ENCODE measurements around the gene FAM124A.

Gene FAM124A

GRCh38 chr13:51267622-51268021 is 45.4 kb downstream of the FAM124A start:
- Histone ChIP-seq H3K4me1 (ENCODE audit: control insufficient read depth, insufficient read depth, low read depth, low read length) (peaks cover 21% of the 10 kb centered on the region), H3K4me2 (ENCODE audit: low read length, poor library complexity, severe bottlenecking) (no peak overlapping the region), H4K91ac (ENCODE audit: low read length) (no peak overlapping the region), H4K8ac (ENCODE audit: low read length) (no peak overlapping the region), H3K18ac (ENCODE audit: low read depth in 1 of 2, low read length in 2 of 2) (no peak overlapping the region), H3K14ac (ENCODE audit: low read length in 2 of 2) (no peak overlapping the region), H3K27ac (ENCODE audit: low read length, poor library complexity, severe bottlenecking) (no peak overlapping the region), H3K36me3 (ENCODE audit: control insufficient read depth in 1 of 2, insufficient read depth in 2 of 2, low read depth in 1 of 2, low read length in 2 of 2) (peaks cover 0 to 5% of the 10 kb centered on the region in 2 experiments), H3K27me3 (ENCODE audit: control insufficient read depth in 1 of 2, insufficient read depth in 1 of 2, low read length in 2 of 2) (no peaks in the 10 kb centered on the region), H3K23ac (ENCODE audit: low read length in 2 of 2) (no peak overlapping the region), H3K4me3 (ENCODE audit: insufficient read depth in 1 of 2, low read depth in 1 of 2, low read length in 2 of 2) (no peak overlapping the region), H3K4ac (ENCODE audit: low read depth in 1 of 2, low read length in 2 of 2) (no peak overlapping the region), H2BK15ac (ENCODE audit: low read depth, poor library complexity, severe bottlenecking) (no peak overlapping the region), H3K79me1 (replicated peaks; ENCODE audit: low read length, poor library complexity, severe bottlenecking) (no peaks in the 10 kb centered on the region), H3K9me3 (ENCODE audit: control insufficient read depth, low read length) (no peaks in the 10 kb centered on the region), H2BK12ac (ENCODE audit: low read length in 2 of 2) (no peak overlapping the region), H2BK120ac (ENCODE audit: low read depth, low read length) (no peak overlapping the region), H2AFZ (ENCODE audit: low read depth, low read length) (no peak overlapping the region), H3K9ac (ENCODE audit: low read length) (no peak overlapping the region), H2AK5ac (ENCODE audit: low read length, severe bottlenecking) (no peak overlapping the region), H2BK5ac (ENCODE audit: low read depth, low read length, poor library complexity, severe bottlenecking) (no peak overlapping the region)
- 87% methylated on average over 6 of the region's 6 CpGs for WGBS
- peak; percentile 9 for DNase-seq

- no peak overlapping the region for H3K4ac ChIP-seq (ENCODE audit: low read depth in 1 of 2, low read length in 2 of 2)
- peak overlapping the region; percentile 29 for H3K4me2 ChIP-seq (ENCODE audit: low read length, poor library complexity, severe bottlenecking)
- H2AK5ac ChIP-seq (ENCODE audit: low read length, severe bottlenecking), result no peak overlapping the region
- no peak overlapping the region for H2BK15ac ChIP-seq (ENCODE audit: low read depth, poor library complexity, severe bottlenecking)
- no peak overlapping the region for H4K8ac ChIP-seq (ENCODE audit: low read length)
- no peak overlapping the region for H3K23ac ChIP-seq (ENCODE audit: low read length in 2 of 2)
- H4K91ac ChIP-seq (ENCODE audit: low read length), result no peak overlapping the region
- H3K9me3 ChIP-seq (ENCODE audit: control insufficient read depth, low read length), result no peaks in the 10 kb centered on the region
- no peak overlapping the region for H2AFZ ChIP-seq (ENCODE audit: low read depth, low read length)
- no peaks in the 10 kb centered on the region for H3K27me3 ChIP-seq (ENCODE audit: control insufficient read depth in 1 of 2, insufficient read depth in 1 of 2, low read length in 2 of 2)
- H3K4me3 ChIP-seq (ENCODE audit: insufficient read depth in 1 of 2, low read depth in 1 of 2, low read length in 2 of 2), result no peak overlapping the region
- no peaks in the 10 kb centered on the region for H3K79me1 ChIP-seq (replicated peaks; ENCODE audit: low read length, poor library complexity, severe bottlenecking)
- H3K36me3 ChIP-seq (ENCODE audit: control insufficient read depth in 1 of 2, insufficient read depth in 2 of 2, low read depth in 1 of 2, low read length in 2 of 2), result peaks cover 0 to 5% of the 10 kb centered on the region in 2 experiments
- peak overlapping the region; percentile 14 for H3K9ac ChIP-seq (ENCODE audit: low read length)
- no peak overlapping the region for H2BK12ac ChIP-seq (ENCODE audit: low read length in 2 of 2)
- no peak overlapping the region for H2BK5ac ChIP-seq (ENCODE audit: low read depth, low read length, poor library complexity, severe bottlenecking)
- no peak overlapping the region for H3K14ac ChIP-seq (ENCODE audit: low read length in 2 of 2)
- peaks cover 13% of the 10 kb centered on the region for H3K4me1 ChIP-seq (ENCODE audit: control insufficient read depth, insufficient read depth, low read depth, low read length)
- no peak overlapping the region for H3K18ac ChIP-seq (ENCODE audit: low read depth in 1 of 2, low read length in 2 of 2)
- no peak overlapping the region for H2BK120ac ChIP-seq (ENCODE audit: low read depth, low read length)
- peak overlapping the region; percentile 79 for H3K27ac ChIP-seq (ENCODE audit: low read length, poor library complexity, severe bottlenecking)
- DNase-seq, result peak; percentile 53
Measured at GRCh38 chr13:51269039-51269438, 46.8 kb downstream of the FAM124A start.

GRCh38 chr13:51270623-51271415 is 48.6 kb downstream of the FAM124A start:
- H2AFZ ChIP-seq (ENCODE audit: low read depth, low read length), result no peak overlapping the region
- H3K23ac ChIP-seq (ENCODE audit: low read length in 2 of 2), result no peak overlapping the region
- H2BK15ac ChIP-seq (ENCODE audit: low read depth, poor library complexity, severe bottlenecking), result no peak overlapping the region
- no peak overlapping the region for H4K8ac ChIP-seq (ENCODE audit: low read length)
- H3K4me3 ChIP-seq (ENCODE audit: insufficient read depth in 1 of 2, low read depth in 1 of 2, low read length in 2 of 2), result no peak overlapping the region
- H3K4me1 ChIP-seq (ENCODE audit: control insufficient read depth, insufficient read depth, low read depth, low read length), result peaks cover 12% of the 10 kb centered on the region
- no peak overlapping the region for H2BK120ac ChIP-seq (ENCODE audit: low read depth, low read length)
- no peaks in the 10 kb centered on the region for H3K79me1 ChIP-seq (replicated peaks; ENCODE audit: low read length, poor library complexity, severe bottlenecking)
- no peak overlapping the region for H2BK5ac ChIP-seq (ENCODE audit: low read depth, low read length, poor library complexity, severe bottlenecking)
- no peak overlapping the region for H3K14ac ChIP-seq (ENCODE audit: low read length in 2 of 2)
- H3K36me3 ChIP-seq (ENCODE audit: control insufficient read depth in 1 of 2, insufficient read depth in 2 of 2, low read depth in 1 of 2, low read length in 2 of 2), result no peaks in the 10 kb centered on the region
- no peak overlapping the region for H3K4ac ChIP-seq (ENCODE audit: low read depth in 1 of 2, low read length in 2 of 2)
- peak; percentile 3 for DNase-seq
- no peak overlapping the region for H3K18ac ChIP-seq (ENCODE audit: low read depth in 1 of 2, low read length in 2 of 2)
- H3K27me3 ChIP-seq (ENCODE audit: control insufficient read depth in 1 of 2, insufficient read depth in 1 of 2, low read length in 2 of 2), result no peaks in the 10 kb centered on the region
- no peak overlapping the region for H3K4me2 ChIP-seq (ENCODE audit: low read length, poor library complexity, severe bottlenecking)
- no peak overlapping the region for H3K9ac ChIP-seq (ENCODE audit: low read length)
- H4K91ac ChIP-seq (ENCODE audit: low read length), result no peak overlapping the region
- no peak overlapping the region for H3K27ac ChIP-seq (ENCODE audit: low read length, poor library complexity, severe bottlenecking)
- H2BK12ac ChIP-seq (ENCODE audit: low read length in 2 of 2), result no peak overlapping the region
- 58% methylated on average over 2 of the region's 7 CpGs for WGBS
- H2AK5ac ChIP-seq (ENCODE audit: low read length, severe bottlenecking), result no peak overlapping the region
- no peaks in the 10 kb centered on the region for H3K9me3 ChIP-seq (ENCODE audit: control insufficient read depth, low read length)

- no peak overlapping the region for H3K27ac ChIP-seq (ENCODE audit: low read length, poor library complexity, severe bottlenecking)
- no peak overlapping the region for H3K4me3 ChIP-seq (ENCODE audit: insufficient read depth in 1 of 2, low read depth in 1 of 2, low read length in 2 of 2)
- H3K27me3 ChIP-seq (ENCODE audit: control insufficient read depth in 1 of 2, insufficient read depth in 1 of 2, low read length in 2 of 2), result peaks cover 0 to 2% of the 10 kb centered on the region in 2 experiments
- H4K91ac ChIP-seq (ENCODE audit: low read length), result no peak overlapping the region
- no peak overlapping the region for H3K18ac ChIP-seq (ENCODE audit: low read depth in 1 of 2, low read length in 2 of 2)
- H2BK120ac ChIP-seq (ENCODE audit: low read depth, low read length), result no peak overlapping the region
- H3K14ac ChIP-seq (ENCODE audit: low read length in 2 of 2), result no peak overlapping the region
- WGBS, result 96% methylated on average over 9 of the region's 10 CpGs
- no peak overlapping the region for H3K4ac ChIP-seq (ENCODE audit: low read depth in 1 of 2, low read length in 2 of 2)
- no peak for DNase-seq
- H3K4me1 ChIP-seq (ENCODE audit: control insufficient read depth, insufficient read depth, low read depth, low read length), result peaks cover 12% of the 10 kb centered on the region
- H3K23ac ChIP-seq (ENCODE audit: low read length in 2 of 2), result no peak overlapping the region
- H3K9ac ChIP-seq (ENCODE audit: low read length), result no peak overlapping the region
- no peak overlapping the region for H2BK15ac ChIP-seq (ENCODE audit: low read depth, poor library complexity, severe bottlenecking)
- H2BK5ac ChIP-seq (ENCODE audit: low read depth, low read length, poor library complexity, severe bottlenecking), result no peak overlapping the region
- no peak overlapping the region for H3K4me2 ChIP-seq (ENCODE audit: low read length, poor library complexity, severe bottlenecking)
- no peak overlapping the region for H4K8ac ChIP-seq (ENCODE audit: low read length)
- H2BK12ac ChIP-seq (ENCODE audit: low read length in 2 of 2), result no peak overlapping the region
- H2AK5ac ChIP-seq (ENCODE audit: low read length, severe bottlenecking), result peak overlapping the region; percentile 13
- no peaks in the 10 kb centered on the region for H3K79me1 ChIP-seq (replicated peaks; ENCODE audit: low read length, poor library complexity, severe bottlenecking)
- no peaks in the 10 kb centered on the region for H3K9me3 ChIP-seq (ENCODE audit: control insufficient read depth, low read length)
- no peaks in the 10 kb centered on the region for H3K36me3 ChIP-seq (ENCODE audit: control insufficient read depth in 1 of 2, insufficient read depth in 2 of 2, low read depth in 1 of 2, low read length in 2 of 2)
- no peak overlapping the region for H2AFZ ChIP-seq (ENCODE audit: low read depth, low read length)
Measured at GRCh38 chr13:51271528-51272085, 49.4 kb downstream of the FAM124A start.
